HepG2 (cell line): ENCODE measurements around the gene RGL1.

ENCODE experiments used
- ATF2 ChIP-seq: sonication (generic); formaldehyde crosslinking; IDR thresholded peaks from 2 replicates; pipeline ENCODE4 v1.4.0; 2020; ENCODE audit warnings: missing genetic modification reagents
- CTCF ChIP-seq: sonication (generic); formaldehyde crosslinking; IDR thresholded peaks from 2 replicates; pipeline ENCODE4 v1.5.0; 2020; ENCODE audit warnings: mild to moderate bottlenecking, missing genetic modification reagents, moderate library complexity
- HDAC6 ChIP-seq: fragments of 200-600 bp; sonication (generic); IDR thresholded peaks from 2 replicates; pipeline ENCODE4 v1.7.0; 2017; ENCODE audit warnings: mild to moderate bottlenecking, antibody characterized with exemption, low read length, low read depth
- HOMEZ ChIP-seq: IDR thresholded peaks from 2 replicates; pipeline ENCODE4 v1.6.1; 2016; ENCODE audit warnings: low read depth
- NR3C1 ChIP-seq: sonication (generic); formaldehyde crosslinking; IDR thresholded peaks from 2 replicates; pipeline ENCODE4 v1.4.0; 2020; ENCODE audit warnings: missing genetic modification reagents
- POLR2A ChIP-seq, 2 experiments: IDR thresholded peaks; 2 replicates each; pipeline ENCODE4 v1.6.1; 2011; ENCODE audit warnings: low read depth in 2 of 2, low read length in 2 of 2, mild to moderate bottlenecking in 1 of 2, moderate library complexity in 1 of 2; ENCODE audit not compliant: insufficient read depth in 1 of 2
- ZHX1 ChIP-seq: sonication (generic); formaldehyde crosslinking; IDR thresholded peaks from 2 replicates; pipeline ENCODE4 v1.8.1; 2022; ENCODE audit warnings: low read depth, mild to moderate bottlenecking, missing genetic modification reagents
- ZNF124 ChIP-seq: sonication (generic); formaldehyde crosslinking; IDR thresholded peaks from 2 replicates; pipeline ENCODE4 v1.4.0; 2020; ENCODE audit warnings: missing genetic modification reagents
- ZNF264 ChIP-seq: sonication (generic); formaldehyde crosslinking; IDR thresholded peaks from 2 replicates; pipeline ENCODE4 v1.4.0; 2020; ENCODE audit warnings: missing genetic modification reagents
- ZNF670 ChIP-seq: sonication (generic); formaldehyde crosslinking; IDR thresholded peaks from 2 replicates; pipeline ENCODE4 v1.8.0; 2022; ENCODE audit warnings: mild to moderate bottlenecking, missing genetic modification reagents, borderline replicate concordance
- TF ChIP-seq, protein P1 (sequence below): sonication (generic); formaldehyde crosslinking; IDR thresholded peaks from 2 replicates; pipeline ENCODE4 v1.8.0; 2022; ENCODE audit warnings: missing genetic modification reagents, mild to moderate bottlenecking, moderate library complexity, borderline replicate concordance

DNA sequence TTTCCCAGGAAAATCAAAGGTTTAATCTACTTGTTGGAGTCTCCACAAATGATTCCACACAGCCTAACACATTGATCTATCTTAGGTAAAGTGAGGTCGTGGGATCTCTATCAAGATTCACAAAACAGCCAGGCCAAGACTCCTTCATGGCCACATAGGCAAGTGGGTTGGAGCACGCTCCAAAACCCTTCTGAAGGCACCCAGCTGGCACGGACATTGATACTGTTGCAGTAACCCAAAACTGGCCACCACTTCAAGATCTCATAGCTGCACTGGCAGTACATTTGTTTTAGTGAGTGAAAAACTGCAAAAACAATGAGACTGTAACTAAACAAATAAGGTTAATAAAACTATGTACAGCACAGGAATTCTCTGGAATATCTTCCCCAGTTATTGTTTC is 170.7 kb downstream of the RGL1 start:
- TF ChIP-seq POLR2A (IDR thresholded peaks at IDR 0.05; ENCODE audit: insufficient read depth in 1 of 2, low read depth in 2 of 2, low read length in 2 of 2): no peak
- TF ChIP-seq ZNF124: no peak
- no peak for TF ChIP-seq CTCF (CRISPR knock-in tag)
- TF ChIP-seq, protein P1, sequence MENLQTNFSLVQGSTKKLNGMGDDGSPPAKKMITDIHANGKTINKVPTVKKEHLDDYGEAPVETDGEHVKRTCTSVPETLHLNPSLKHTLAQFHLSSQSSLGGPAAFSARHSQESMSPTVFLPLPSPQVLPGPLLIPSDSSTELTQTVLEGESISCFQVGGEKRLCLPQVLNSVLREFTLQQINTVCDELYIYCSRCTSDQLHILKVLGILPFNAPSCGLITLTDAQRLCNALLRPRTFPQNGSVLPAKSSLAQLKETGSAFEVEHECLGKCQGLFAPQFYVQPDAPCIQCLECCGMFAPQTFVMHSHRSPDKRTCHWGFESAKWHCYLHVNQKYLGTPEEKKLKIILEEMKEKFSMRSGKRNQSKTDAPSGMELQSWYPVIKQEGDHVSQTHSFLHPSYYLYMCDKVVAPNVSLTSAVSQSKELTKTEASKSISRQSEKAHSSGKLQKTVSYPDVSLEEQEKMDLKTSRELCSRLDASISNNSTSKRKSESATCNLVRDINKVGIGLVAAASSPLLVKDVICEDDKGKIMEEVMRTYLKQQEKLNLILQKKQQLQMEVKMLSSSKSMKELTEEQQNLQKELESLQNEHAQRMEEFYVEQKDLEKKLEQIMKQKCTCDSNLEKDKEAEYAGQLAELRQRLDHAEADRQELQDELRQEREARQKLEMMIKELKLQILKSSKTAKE (CRISPR knock-in tag): no peak
- no peak for TF ChIP-seq ZHX1 (CRISPR knock-in tag)
- TF ChIP-seq ATF2 (CRISPR knock-in tag): no peak
- TF ChIP-seq HDAC6: no peak
- TF ChIP-seq HOMEZ (CRISPR knock-in tag): no peak
- no peak for TF ChIP-seq NR3C1
- no peak for TF ChIP-seq ZNF670 (CRISPR knock-in tag)
- no peak for TF ChIP-seq ZNF264 (CRISPR knock-in tag)
